ENCODE results near the gene AMBN. TPM values are rescaled to one million over a fixed set of nuclear protein-coding genes. Genes with fewer than 3 reads are reported as not detected.

AMBN gene, protein sequence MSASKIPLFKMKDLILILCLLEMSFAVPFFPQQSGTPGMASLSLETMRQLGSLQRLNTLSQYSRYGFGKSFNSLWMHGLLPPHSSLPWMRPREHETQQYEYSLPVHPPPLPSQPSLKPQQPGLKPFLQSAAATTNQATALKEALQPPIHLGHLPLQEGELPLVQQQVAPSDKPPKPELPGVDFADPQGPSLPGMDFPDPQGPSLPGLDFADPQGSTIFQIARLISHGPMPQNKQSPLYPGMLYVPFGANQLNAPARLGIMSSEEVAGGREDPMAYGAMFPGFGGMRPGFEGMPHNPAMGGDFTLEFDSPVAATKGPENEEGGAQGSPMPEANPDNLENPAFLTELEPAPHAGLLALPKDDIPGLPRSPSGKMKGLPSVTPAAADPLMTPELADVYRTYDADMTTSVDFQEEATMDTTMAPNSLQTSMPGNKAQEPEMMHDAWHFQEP
- total RNA-seq = not detected
- long read RNA-seq = 0 reads

DNA sequence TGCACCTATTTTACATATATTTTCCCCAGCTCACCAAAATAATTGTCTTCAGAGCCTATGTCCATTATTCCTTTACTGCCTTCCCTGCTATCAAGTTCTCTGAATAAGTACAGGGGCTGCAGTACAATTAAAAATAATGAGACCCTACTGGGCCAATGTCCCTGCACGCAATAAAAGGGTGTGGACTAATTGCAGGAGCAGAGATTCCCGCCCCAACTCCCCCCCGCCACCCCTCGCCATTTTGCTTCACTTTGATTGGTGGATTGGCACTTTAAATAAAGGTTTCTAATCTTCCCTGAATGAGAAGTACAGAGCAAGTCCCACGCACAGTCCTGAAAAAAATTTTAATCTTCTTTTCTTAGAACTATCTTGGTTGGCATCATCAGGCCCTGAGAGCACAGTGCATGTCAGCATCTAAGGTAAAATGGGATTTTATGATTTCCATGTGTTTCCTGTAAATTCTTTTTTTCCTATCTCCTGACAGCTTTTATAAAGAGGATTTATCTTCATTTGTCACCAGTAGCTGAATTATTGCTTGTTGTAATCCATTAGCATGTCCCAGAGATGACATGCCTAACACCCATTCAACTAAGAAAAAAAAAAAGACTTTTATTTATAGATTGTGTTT is at the start of gene AMBN:
Gene AMBN, plus strand, starts transcription at position 302 of the 628 bp plus-strand sequence. Its CDS starts 103 bp downstream, at position 405.
- H3K27ac ChIP-seq = no peak within 1 kb of the TSS
- 64% methylated on average over 5 of the region's 5 CpGs for whole genome bisulfite sequencing (ENCODE audit: insufficient coverage, low coverage, low lambda C conversion rate, missing lambda C conversion rate)
- DNase-seq = no peak
- intact Hi-C loops (cut with DNase I) = no loop called here
- no peaks in the 10 kb centered on the region for H3K36me3 ChIP-seq
- TF ChIP-seq POLR2A (IDR thresholded peaks at IDR 0.05) = no peak
- TF ChIP-seq, protein P1, sequence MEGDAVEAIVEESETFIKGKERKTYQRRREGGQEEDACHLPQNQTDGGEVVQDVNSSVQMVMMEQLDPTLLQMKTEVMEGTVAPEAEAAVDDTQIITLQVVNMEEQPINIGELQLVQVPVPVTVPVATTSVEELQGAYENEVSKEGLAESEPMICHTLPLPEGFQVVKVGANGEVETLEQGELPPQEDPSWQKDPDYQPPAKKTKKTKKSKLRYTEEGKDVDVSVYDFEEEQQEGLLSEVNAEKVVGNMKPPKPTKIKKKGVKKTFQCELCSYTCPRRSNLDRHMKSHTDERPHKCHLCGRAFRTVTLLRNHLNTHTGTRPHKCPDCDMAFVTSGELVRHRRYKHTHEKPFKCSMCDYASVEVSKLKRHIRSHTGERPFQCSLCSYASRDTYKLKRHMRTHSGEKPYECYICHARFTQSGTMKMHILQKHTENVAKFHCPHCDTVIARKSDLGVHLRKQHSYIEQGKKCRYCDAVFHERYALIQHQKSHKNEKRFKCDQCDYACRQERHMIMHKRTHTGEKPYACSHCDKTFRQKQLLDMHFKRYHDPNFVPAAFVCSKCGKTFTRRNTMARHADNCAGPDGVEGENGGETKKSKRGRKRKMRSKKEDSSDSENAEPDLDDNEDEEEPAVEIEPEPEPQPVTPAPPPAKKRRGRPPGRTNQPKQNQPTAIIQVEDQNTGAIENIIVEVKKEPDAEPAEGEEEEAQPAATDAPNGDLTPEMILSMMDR (IDR thresholded peaks at IDR 0.05) = no peak
- no peak for ATAC-seq
- H3K9me3 ChIP-seq = no peaks in the 10 kb centered on the region
- H3K4me1 ChIP-seq = no peaks in the 10 kb centered on the region
- no peak within 1 kb of the TSS for H3K4me3 ChIP-seq
- H3K27me3 ChIP-seq = no peaks in the 10 kb centered on the region

DNA sequence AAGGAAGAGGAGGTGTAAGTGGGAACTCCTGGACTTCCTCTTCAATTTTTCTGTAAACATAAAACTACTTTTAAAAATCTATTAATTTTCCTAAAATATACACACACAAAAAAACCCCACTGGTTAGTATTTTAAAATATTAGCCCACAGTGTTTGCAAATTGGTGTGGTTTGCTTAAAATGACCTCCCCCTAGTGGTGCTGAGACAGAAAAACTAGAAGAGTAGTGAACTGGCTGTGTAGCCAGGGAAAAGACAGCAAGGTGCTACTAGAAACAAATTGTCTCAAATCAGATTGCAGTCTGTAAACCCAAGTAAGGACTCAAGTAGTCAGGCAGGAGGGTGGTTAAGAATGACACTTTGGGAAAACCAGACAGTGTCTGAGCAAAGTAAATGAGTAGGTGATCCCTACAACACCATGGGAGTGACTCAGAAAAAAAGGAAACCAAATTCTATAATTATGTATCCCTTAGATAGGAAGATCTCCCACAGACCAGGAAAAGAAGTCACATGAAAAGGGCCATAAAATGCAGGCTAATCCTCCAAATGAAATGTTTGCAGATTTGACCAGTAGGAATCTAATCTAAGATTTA is 47.7 kb upstream of the AMBN start:
- Histone ChIP-seq H3K9me3 (no peaks in the 10 kb centered on the region), H3K36me3 (no peaks in the 10 kb centered on the region), H3K27ac (no peak overlapping the region), H3K27me3 (no peaks in the 10 kb centered on the region), H3K4me1 (no peaks in the 10 kb centered on the region), H3K4me3 (no peak overlapping the region)
- intact Hi-C loops (cut with DNase I) = no loop called here
- TF ChIP-seq POLR2A (IDR thresholded peaks at IDR 0.05) = no peak
- TF ChIP-seq, protein P1 (IDR thresholded peaks at IDR 0.05) = peak; percentile 29 to 59 (median 50)
- ATAC-seq (peak; percentile 51 to 69 (median 62)), DNase-seq (no peak)

DNA sequence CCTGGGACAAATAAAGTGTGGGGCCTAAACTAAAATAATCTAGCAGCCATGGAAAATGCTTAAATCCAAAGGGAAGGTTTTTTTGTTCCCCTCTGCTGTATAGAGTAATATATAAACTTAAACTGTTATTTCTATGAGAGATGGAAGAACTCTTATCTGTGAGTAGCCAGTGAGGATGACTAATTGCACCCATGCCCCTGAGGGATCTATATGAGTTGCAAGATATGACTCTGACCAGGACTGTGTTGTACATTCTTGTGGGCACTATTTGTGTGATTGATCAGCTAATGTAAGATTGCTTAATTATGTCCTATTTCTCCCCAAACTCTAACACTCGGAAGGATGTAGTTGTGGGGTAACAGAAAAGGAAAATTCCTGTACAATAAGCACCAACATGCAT is 35.2 kb upstream of the AMBN start:
- TF ChIP-seq POLR2A (IDR thresholded peaks at IDR 0.05) = no peak
- TF ChIP-seq, protein P1 (IDR thresholded peaks at IDR 0.05) = no peak
- Histone ChIP-seq H3K27me3 (no peaks in the 10 kb centered on the region), H3K36me3 (no peaks in the 10 kb centered on the region), H3K4me3 (no peak overlapping the region), H3K4me1 (peaks cover 0 to 7% (median 0%) of the 10 kb centered on the region in 4 donors), H3K27ac (no peak overlapping the region), H3K9me3 (no peaks in the 10 kb centered on the region)
- ATAC-seq = no peak
- DNase-seq = no peak
- 50% methylated on average over 1 of the region's 1 CpG for WGBS (ENCODE audit: insufficient coverage, low coverage, low lambda C conversion rate, missing lambda C conversion rate)
- intact Hi-C loops (cut with DNase I) = no loop called here

DNA sequence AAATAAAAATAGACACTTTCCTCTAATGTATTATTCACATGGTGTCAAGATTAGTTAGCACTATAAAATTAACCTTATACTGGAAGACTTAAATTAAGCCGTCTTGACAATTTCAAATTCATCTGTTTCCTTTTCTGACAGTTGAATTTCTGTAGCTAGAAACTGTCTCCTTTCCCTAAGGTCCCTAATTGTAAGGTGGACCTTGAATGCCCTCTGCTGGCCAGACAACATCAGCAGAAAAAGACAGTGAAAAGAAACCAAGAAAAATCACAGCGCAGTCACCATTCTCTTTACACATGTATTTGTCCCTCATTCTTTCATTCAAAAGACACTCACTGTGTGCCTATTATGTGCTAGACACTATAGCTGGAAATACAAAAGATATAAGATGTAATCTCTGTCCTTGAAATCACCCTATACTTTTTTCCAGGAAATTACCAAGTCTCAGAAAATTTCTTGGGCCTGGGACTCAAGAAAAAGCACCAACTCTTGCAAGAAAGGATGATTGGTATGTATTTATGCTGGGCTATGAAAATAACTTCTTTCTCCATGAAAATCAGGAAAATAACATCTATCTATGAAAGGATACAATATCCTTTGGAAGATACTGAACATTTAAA is 32.7 kb upstream of the AMBN start:
- no peak overlapping the region for H3K27ac ChIP-seq
- peak; percentile 86 to 94 (median 90) for ATAC-seq
- TF ChIP-seq POLR2A (IDR thresholded peaks at IDR 0.05) = no peak
- TF ChIP-seq, protein P1 (IDR thresholded peaks at IDR 0.05) = peak; percentile 69 to 79 (median 76)
- H3K4me3 ChIP-seq = no peak overlapping the region
- intact Hi-C loops (cut with DNase I) = no loop called here
- H3K36me3 ChIP-seq = no peaks in the 10 kb centered on the region
- H3K9me3 ChIP-seq = no peaks in the 10 kb centered on the region
- peak in 2 of 3 donors; percentile 35 to 54 for DNase-seq
- WGBS (ENCODE audit: insufficient coverage, low coverage, low lambda C conversion rate, missing lambda C conversion rate) = 20% methylated on average over 2 of the region's 2 CpGs
- H3K4me1 ChIP-seq = peaks cover 0 to 7% (median 0%) of the 10 kb centered on the region in 4 donors
- H3K27me3 ChIP-seq = no peaks in the 10 kb centered on the region
